SK-N-SH treated with all-trans-retinoic acid at 6 μM for 48 hours (cell line): ENCODE measurements around the gene UBE2U.

Source experiments
- ATAC-seq: fragments of 200-7000 bp; cut with Tn5 transposase; 3 replicates; pipeline ENCODE4 v1.9.1; 2020; ENCODE audit warnings: mild to moderate bottlenecking, moderate library complexity
- ARNTL ChIP-seq: fragments of 450-650 bp; formaldehyde crosslinking; IDR thresholded peaks from 2 replicates; pipeline ENCODE4 v1.5.0; 2020; ENCODE audit warnings: low read depth, mild to moderate bottlenecking, moderate library complexity, borderline replicate concordance
- CREB5 ChIP-seq: fragments of 250-450 bp; sonication (Bioruptor Pico); IDR thresholded peaks from 2 replicates; pipeline ENCODE4 v1.5.1; 2020; ENCODE audit warnings: low read depth, mild to moderate bottlenecking, moderate library complexity
- CSDC2 ChIP-seq: fragments of 250-450 bp; sonication (Bioruptor Pico); IDR thresholded peaks from 2 replicates; pipeline ENCODE4 v1.5.0; 2020; ENCODE audit warnings: mild to moderate bottlenecking, moderate library complexity
- CSRNP3 ChIP-seq: fragments of 250-450 bp; sonication (Bioruptor Pico); IDR thresholded peaks from 2 replicates; pipeline ENCODE4 v1.5.1; 2021; ENCODE audit warnings: mild to moderate bottlenecking, moderate library complexity
- GLIS3 ChIP-seq: fragments of 250-450 bp; sonication (Bioruptor Pico); IDR thresholded peaks from 2 replicates; pipeline ENCODE4 v1.5.0; 2020; ENCODE audit warnings: mild to moderate bottlenecking, moderate library complexity
- ISL1 ChIP-seq: fragments of 250-450 bp; sonication (Bioruptor Pico); IDR thresholded peaks from 2 replicates; pipeline ENCODE4 v2.1.2; 2022; ENCODE audit warnings: mild to moderate bottlenecking, moderate library complexity
- OSR1 ChIP-seq: fragments of 250-450 bp; sonication (Bioruptor Pico); IDR thresholded peaks from 2 replicates; pipeline ENCODE4 v1.8.0; 2022; ENCODE audit warnings: moderate library complexity, mild to moderate bottlenecking, inconsistent platforms
- PATZ1 ChIP-seq: fragments of 250-450 bp; sonication (Bioruptor Pico); IDR thresholded peaks from 2 replicates; pipeline ENCODE4 v1.8.0; 2020; ENCODE audit warnings: mild to moderate bottlenecking, moderate library complexity, borderline replicate concordance
- POU6F1 ChIP-seq: fragments of 250-450 bp; sonication (Bioruptor Pico); IDR thresholded peaks from 2 replicates; pipeline ENCODE4 v1.8.0; 2021; ENCODE audit warnings: low read depth, mild to moderate bottlenecking, moderate library complexity, borderline replicate concordance
- PPARA ChIP-seq: fragments of 250-450 bp; sonication (Bioruptor Pico); IDR thresholded peaks from 2 replicates; pipeline ENCODE4 v1.5.0; 2020; ENCODE audit warnings: mild to moderate bottlenecking, borderline replicate concordance
- RARB ChIP-seq: fragments of 250-450 bp; sonication (Bioruptor Pico); IDR thresholded peaks from 2 replicates; pipeline ENCODE4 v1.8.0; 2021; ENCODE audit warnings: mild to moderate bottlenecking, moderate library complexity
- SNAI2 ChIP-seq: fragments of 250-450 bp; sonication (Bioruptor Pico); IDR thresholded peaks from 2 replicates; pipeline ENCODE4 v1.5.0; 2020; ENCODE audit warnings: mild to moderate bottlenecking, moderate library complexity
- TCF4 ChIP-seq: fragments of 250-450 bp; sonication (Bioruptor Pico); IDR thresholded peaks from 2 replicates; pipeline ENCODE4 v1.8.0; 2021; ENCODE audit warnings: mild to moderate bottlenecking, moderate library complexity, borderline replicate concordance
- TOX ChIP-seq: fragments of 250-450 bp; sonication (Bioruptor Pico); IDR thresholded peaks from 2 replicates; pipeline ENCODE4 v1.8.0; 2021; ENCODE audit warnings: mild to moderate bottlenecking, moderate library complexity, borderline replicate concordance
- ZC3H10 ChIP-seq: fragments of 250-450 bp; sonication (Bioruptor Pico); IDR thresholded peaks from 2 replicates; pipeline ENCODE4 v1.5.1; 2021; ENCODE audit warnings: mild to moderate bottlenecking, moderate library complexity
- ZFP3 ChIP-seq: fragments of 250-450 bp; sonication (Bioruptor Pico); IDR thresholded peaks from 2 replicates; pipeline ENCODE4 v1.5.0; 2020; ENCODE audit warnings: mild to moderate bottlenecking, moderate library complexity
- ZNF70 ChIP-seq: fragments of 450-650 bp; formaldehyde crosslinking; IDR thresholded peaks from 2 replicates; pipeline ENCODE4 v1.5.0; 2020; ENCODE audit warnings: mild to moderate bottlenecking, moderate library complexity
- ZNF8 ChIP-seq: fragments of 450-650 bp; formaldehyde crosslinking; IDR thresholded peaks from 2 replicates; pipeline ENCODE4 v1.5.0; 2020; ENCODE audit warnings: mild to moderate bottlenecking, moderate library complexity
- TF ChIP-seq, protein P1 (sequence below): fragments of 250-450 bp; sonication (Bioruptor Pico); IDR thresholded peaks from 2 replicates; pipeline ENCODE4 v1.5.0; 2020; ENCODE audit warnings: mild to moderate bottlenecking, moderate library complexity

The UBE2U gene

DNA sequence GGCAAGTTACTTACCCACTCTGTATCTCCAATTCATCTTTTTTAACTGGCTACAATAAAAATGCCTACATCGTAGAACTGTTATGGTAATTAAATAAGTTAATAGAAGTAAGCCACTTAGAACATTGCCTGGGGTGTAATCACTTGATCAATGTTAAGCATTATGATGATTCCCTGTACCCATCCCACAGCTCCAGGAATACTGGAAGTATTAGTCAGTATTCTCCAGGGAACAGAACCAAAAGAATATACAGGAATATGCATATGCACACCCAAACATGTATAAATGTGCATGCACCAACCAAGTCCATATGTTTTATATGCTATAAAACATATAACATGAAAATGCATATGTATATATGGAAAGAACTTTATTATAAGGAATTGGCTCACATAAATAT, 107.3 kb downstream of the UBE2U start:
- no peak for ATAC-seq
- TF ChIP-seq POU6F1 (CRISPR knock-in tag) (no peak), OSR1 (CRISPR knock-in tag) (no peak), ISL1 (no peak), ZFP3 (CRISPR knock-in tag) (no peak), SNAI2 (no peak)
- TF ChIP-seq, protein P1, sequence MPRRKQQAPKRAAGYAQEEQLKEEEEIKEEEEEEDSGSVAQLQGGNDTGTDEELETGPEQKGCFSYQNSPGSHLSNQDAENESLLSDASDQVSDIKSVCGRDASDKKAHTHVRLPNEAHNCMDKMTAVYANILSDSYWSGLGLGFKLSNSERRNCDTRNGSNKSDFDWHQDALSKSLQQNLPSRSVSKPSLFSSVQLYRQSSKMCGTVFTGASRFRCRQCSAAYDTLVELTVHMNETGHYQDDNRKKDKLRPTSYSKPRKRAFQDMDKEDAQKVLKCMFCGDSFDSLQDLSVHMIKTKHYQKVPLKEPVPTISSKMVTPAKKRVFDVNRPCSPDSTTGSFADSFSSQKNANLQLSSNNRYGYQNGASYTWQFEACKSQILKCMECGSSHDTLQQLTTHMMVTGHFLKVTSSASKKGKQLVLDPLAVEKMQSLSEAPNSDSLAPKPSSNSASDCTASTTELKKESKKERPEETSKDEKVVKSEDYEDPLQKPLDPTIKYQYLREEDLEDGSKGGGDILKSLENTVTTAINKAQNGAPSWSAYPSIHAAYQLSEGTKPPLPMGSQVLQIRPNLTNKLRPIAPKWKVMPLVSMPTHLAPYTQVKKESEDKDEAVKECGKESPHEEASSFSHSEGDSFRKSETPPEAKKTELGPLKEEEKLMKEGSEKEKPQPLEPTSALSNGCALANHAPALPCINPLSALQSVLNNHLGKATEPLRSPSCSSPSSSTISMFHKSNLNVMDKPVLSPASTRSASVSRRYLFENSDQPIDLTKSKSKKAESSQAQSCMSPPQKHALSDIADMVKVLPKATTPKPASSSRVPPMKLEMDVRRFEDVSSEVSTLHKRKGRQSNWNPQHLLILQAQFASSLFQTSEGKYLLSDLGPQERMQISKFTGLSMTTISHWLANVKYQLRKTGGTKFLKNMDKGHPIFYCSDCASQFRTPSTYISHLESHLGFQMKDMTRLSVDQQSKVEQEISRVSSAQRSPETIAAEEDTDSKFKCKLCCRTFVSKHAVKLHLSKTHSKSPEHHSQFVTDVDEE (CRISPR knock-in tag): no peak

GRCh38 chr1:64312431-64312830, 109.0 kb downstream of the UBE2U start:
- ATAC-seq: no peak
- TF ChIP-seq CSRNP3 (CRISPR knock-in tag) (no peak), PATZ1 (CRISPR knock-in tag) (no peak), PPARA (CRISPR knock-in tag) (no peak), TOX (CRISPR knock-in tag) (no peak), ISL1 (no peak), ZFP3 (CRISPR knock-in tag) (no peak), TCF4 (CRISPR knock-in tag) (no peak), CSDC2 (CRISPR knock-in tag) (no peak), ZNF70 (CRISPR knock-in tag) (no peak), ARNTL (no peak), SNAI2 (no peak), ZNF8 (CRISPR knock-in tag) (no peak), CREB5 (CRISPR knock-in tag) (no peak), GLIS3 (CRISPR knock-in tag) (no peak), ZC3H10 (CRISPR knock-in tag) (no peak), RARB (CRISPR knock-in tag) (no peak)
- TF ChIP-seq, protein P1 (CRISPR knock-in tag): no peak
- TF ChIP-seq, all 23 proteins: peak for 0
